Body of pancreas (tissue), 4 donors: ENCODE results near the gene AFF3. TPM values are rescaled to one million over a fixed set of nuclear protein-coding genes. Genes with fewer than 3 reads are reported as not detected.

Experiments used
- ATAC-seq: fragments of 150-250 bp; one replicate; pipeline ENCODE4 v1.9.1; 2016
- DNase-seq, 4 donors: peaks; one replicate each; pipeline ENCODE4 v3.0.0-alpha.2; 2019
- H3K27ac ChIP-seq, 4 donors: fragments of 200-600 bp; sonication (generic); 1 replicate in 3 of 4; 2 replicates in 1 of 4; pipeline versions ENCODE4 v1.5.1 to v1.6.1; 2016 to 2019; ENCODE audit warnings: mild to moderate bottlenecking in 1 of 4, mixed read lengths in 1 of 4, moderate library complexity in 1 of 4
- H3K27me3 ChIP-seq, 2 donors: fragments of 200-600 bp; sonication (generic); one replicate each; pipeline ENCODE4 v1.6.0; 2016; ENCODE audit warnings: mild to moderate bottlenecking in 1 of 2
- H3K36me3 ChIP-seq, 2 donors: fragments of 200-600 bp; sonication (generic); replicated peaks in 1 of 2; 2 replicates each; pipeline ENCODE4 v1.5.1; 2016; ENCODE audit warnings: low read depth in 2 of 2; ENCODE audit not compliant: insufficient read depth in 1 of 2
- H3K4me1 ChIP-seq: fragments of 200-600 bp; sonication (generic); one replicate; pipeline ENCODE4 v1.6.0; 2016
- H3K4me3 ChIP-seq, 2 donors: fragments of 200-600 bp; sonication (generic); 1 replicate in 1 of 2; 2 replicates in 1 of 2; pipeline ENCODE4 v1.5.1; 2016 to 2019
- H3K9me3 ChIP-seq, 3 donors: fragments of 200-600 bp; sonication (generic); 1 replicate in 2 of 3; 2 replicates in 1 of 3; pipeline ENCODE4 v1.5.1; 2016
- CTCF ChIP-seq, 7 experiments: fragments of 450-650 bp in 4 of 7; fragments of 200-600 bp in 3 of 7; sonication (generic) in 3 of 7; IDR thresholded peaks; one replicate each; pipeline ENCODE4 v1.5.1; 2016 to 2019; ENCODE audit warnings: antibody characterized with exemption in 7 of 7
- POLR2A ChIP-seq, 3 donors: fragments of 450-650 bp; IDR thresholded peaks; one replicate each; pipeline ENCODE4 v1.6.1; 2016; ENCODE audit warnings: antibody characterized with exemption in 3 of 3, mild to moderate bottlenecking in 2 of 3
- WGBS, 2 donors: methylation state at CpG; one replicate each; pipeline ENCODE4 v1.1.5; 2017; 5-methylcytosine and 5-hydroxymethylcytosine counted together
- intact Hi-C: fragments of 100-400 bp; cut with DNase I; formaldehyde crosslinking; loops from one replicate; pipeline ENCODE4 v1.15.1; 2023
- total RNA-seq, 2 donors: library from RNA; depleted of rRNA; stranded (reverse); fragments of >200 nt; gene quantifications; one replicate each; pipeline ENCODE4 v1.1.0, GENCODE V29; 2016

The AFF3 gene
- total RNA-seq, 2 donors from 2014 or later: 0.52 to 0.99 TPM

- no peak for DNase-seq
- H3K36me3 ChIP-seq: no peaks in the 10 kb centered on the region
- 88 to 90% methylated on average over 9 of the region's 9 CpGs for WGBS, 2 donors
- H3K27me3 ChIP-seq: no peaks in the 10 kb centered on the region
- ATAC-seq: no peak
- intact Hi-C loops: no loop called here
- no peaks in the 10 kb centered on the region for H3K9me3 ChIP-seq
- TF ChIP-seq POLR2A (IDR thresholded peaks at IDR 0.05): no peak
- no peak for TF ChIP-seq CTCF (IDR thresholded peaks at IDR 0.05)
- H3K27ac ChIP-seq: no peak overlapping the region
- no peak overlapping the region for H3K4me3 ChIP-seq
- no peaks in the 10 kb centered on the region for H3K4me1 ChIP-seq
Measured at GRCh38 chr2:99865818-99866676, 276.3 kb downstream of the AFF3 start.

- Histone ChIP-seq H3K9me3 (no peaks in the 10 kb centered on the region), H3K27ac (no peak overlapping the region), H3K4me1 (no peaks in the 10 kb centered on the region), H3K4me3 (no peak overlapping the region), H3K27me3 (no peaks in the 10 kb centered on the region), H3K36me3 (no peaks in the 10 kb centered on the region)
- TF ChIP-seq POLR2A (IDR thresholded peaks at IDR 0.05): no peak
- TF ChIP-seq CTCF (IDR thresholded peaks at IDR 0.05): no peak
- intact Hi-C loops: no loop called here
- ATAC-seq (peak; percentile 21), DNase-seq (peak in 1 of 4 donors; percentile 13)
- WGBS, 2 donors: 55 to 65% methylated on average over 10 of the region's 10 CpGs
Measured at GRCh38 chr2:99864561-99865553, 277.5 kb downstream of the AFF3 start.

- no peaks in the 10 kb centered on the region for H3K27me3 ChIP-seq
- WGBS, 2 donors: 67 to 68% methylated on average over 2 of the region's 2 CpGs
- H3K4me3 ChIP-seq: no peak overlapping the region
- no peaks in the 10 kb centered on the region for H3K9me3 ChIP-seq
- no peaks in the 10 kb centered on the region for H3K36me3 ChIP-seq
- intact Hi-C loops: no loop called here
- no peak overlapping the region for H3K27ac ChIP-seq
- TF ChIP-seq POLR2A (IDR thresholded peaks at IDR 0.05) (no peak), CTCF (IDR thresholded peaks at IDR 0.05) (no peak)
- H3K4me1 ChIP-seq: no peaks in the 10 kb centered on the region
- DNase-seq: no peak
- no peak for ATAC-seq
Measured at GRCh38 chr2:99863903-99864270, 278.5 kb downstream of the AFF3 start.

GRCh38 chr2:99863236-99863902 lies 279.0 kb downstream of the AFF3 start:
- TF ChIP-seq POLR2A (IDR thresholded peaks at IDR 0.05): no peak
- TF ChIP-seq CTCF (IDR thresholded peaks at IDR 0.05): no peak

More at GRCh38 chr2:99863236-99863902, 279.0 kb downstream of the AFF3 start:
- no peaks in the 10 kb centered on the region for H3K36me3 ChIP-seq
- H3K27ac ChIP-seq: no peak overlapping the region
- ATAC-seq (no peak), DNase-seq (no peak)
- H3K4me1 ChIP-seq: no peaks in the 10 kb centered on the region
- intact Hi-C loops: no loop called here
- H3K9me3 ChIP-seq: no peaks in the 10 kb centered on the region
- H3K27me3 ChIP-seq: no peaks in the 10 kb centered on the region
- no peak overlapping the region for H3K4me3 ChIP-seq
- 81 to 86% methylated on average over 4 of the region's 4 CpGs for WGBS, 2 donors
